A673 (cell line): ENCODE results near the gene PCDH17.

Experiments
- EZH2 ChIP-seq: fragments of 200-600 bp; sonication (generic); IDR thresholded peaks from 2 replicates; pipeline ENCODE4 v1.6.1; 2017; ENCODE audit warnings: borderline replicate concordance, low read depth, mild to moderate bottlenecking, mixed read lengths, antibody characterized with exemption, low read length; ENCODE audit not compliant: poor library complexity, severe bottlenecking
- TF ChIP-seq, protein P1 (sequence below): fragments of 300-800, 200-600 bp; sonication (generic); conservative IDR thresholded peaks from 2 replicates; pipeline ENCODE4 v1.5.1; 2017; ENCODE audit warnings: low read depth, mild to moderate bottlenecking, antibody characterized with exemption, low read length, moderate library complexity, mixed read lengths

DNA sequence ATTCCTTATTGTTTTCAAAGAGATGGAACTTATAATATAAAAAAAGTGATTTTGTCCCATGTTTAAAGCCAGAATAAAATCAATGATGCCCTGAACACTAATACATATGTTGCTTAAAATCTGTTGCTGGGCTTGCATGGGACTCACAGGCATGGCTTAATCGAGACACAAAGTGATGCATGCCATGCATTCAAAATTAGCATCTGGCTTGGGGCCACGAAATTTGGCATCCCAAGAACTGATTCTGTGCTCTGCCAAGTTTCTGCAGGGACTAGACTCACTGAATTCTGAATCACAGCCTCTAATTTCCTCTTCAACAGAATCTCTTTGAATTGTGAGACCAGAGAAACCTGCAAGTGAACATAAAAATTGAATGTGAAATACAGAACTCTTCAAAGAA is 109.2 kb downstream of the PCDH17 start:
- no peak for TF ChIP-seq EZH2
- TF ChIP-seq, protein P1, sequence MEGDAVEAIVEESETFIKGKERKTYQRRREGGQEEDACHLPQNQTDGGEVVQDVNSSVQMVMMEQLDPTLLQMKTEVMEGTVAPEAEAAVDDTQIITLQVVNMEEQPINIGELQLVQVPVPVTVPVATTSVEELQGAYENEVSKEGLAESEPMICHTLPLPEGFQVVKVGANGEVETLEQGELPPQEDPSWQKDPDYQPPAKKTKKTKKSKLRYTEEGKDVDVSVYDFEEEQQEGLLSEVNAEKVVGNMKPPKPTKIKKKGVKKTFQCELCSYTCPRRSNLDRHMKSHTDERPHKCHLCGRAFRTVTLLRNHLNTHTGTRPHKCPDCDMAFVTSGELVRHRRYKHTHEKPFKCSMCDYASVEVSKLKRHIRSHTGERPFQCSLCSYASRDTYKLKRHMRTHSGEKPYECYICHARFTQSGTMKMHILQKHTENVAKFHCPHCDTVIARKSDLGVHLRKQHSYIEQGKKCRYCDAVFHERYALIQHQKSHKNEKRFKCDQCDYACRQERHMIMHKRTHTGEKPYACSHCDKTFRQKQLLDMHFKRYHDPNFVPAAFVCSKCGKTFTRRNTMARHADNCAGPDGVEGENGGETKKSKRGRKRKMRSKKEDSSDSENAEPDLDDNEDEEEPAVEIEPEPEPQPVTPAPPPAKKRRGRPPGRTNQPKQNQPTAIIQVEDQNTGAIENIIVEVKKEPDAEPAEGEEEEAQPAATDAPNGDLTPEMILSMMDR: no peak
